HepG2 (cell line): ENCODE data around the gene RAP2A. TPM values are rescaled to one million over a fixed set of nuclear protein-coding genes. Genes with fewer than 3 reads are reported as not detected.

ENCODE experiments used
- AGO1 ChIP-seq: fragments of 200-400 bp; formaldehyde crosslinking; IDR thresholded peaks from 2 replicates; pipeline ENCODE4 v1.6.1; 2017; ENCODE audit warnings: mild to moderate bottlenecking, low read depth, low read length, moderate library complexity; ENCODE audit not compliant: poor library complexity, severe bottlenecking
- CBX5 ChIP-seq: sonication (generic); formaldehyde crosslinking; IDR thresholded peaks from 2 replicates; pipeline ENCODE4 v1.4.0; 2020; ENCODE audit warnings: missing genetic modification reagents, borderline replicate concordance
- CHCHD3 ChIP-seq: sonication (generic); formaldehyde crosslinking; IDR thresholded peaks from 2 replicates; pipeline ENCODE4 v1.8.0; 2022; ENCODE audit warnings: mild to moderate bottlenecking, missing genetic modification reagents, moderate library complexity
- GTF3A ChIP-seq: sonication (generic); formaldehyde crosslinking; conservative IDR thresholded peaks from 2 replicates; pipeline ENCODE4 v1.4.0; 2020; ENCODE audit warnings: mild to moderate bottlenecking, missing genetic modification reagents
- KAT7 ChIP-seq: IDR thresholded peaks from 2 replicates; pipeline ENCODE4 v1.6.1; 2018; ENCODE audit warnings: borderline replicate concordance, missing compliant biosample characterization
- MTF1 ChIP-seq: sonication (generic); formaldehyde crosslinking; IDR thresholded peaks from 2 replicates; pipeline ENCODE4 v1.5.0; 2020; ENCODE audit warnings: missing genetic modification reagents
- NPAS2 ChIP-seq: sonication (generic); formaldehyde crosslinking; IDR thresholded peaks from 2 replicates; pipeline ENCODE4 v1.8.0; 2022; ENCODE audit warnings: mild to moderate bottlenecking, missing genetic modification reagents, borderline replicate concordance
- ONECUT2 ChIP-seq: sonication (generic); formaldehyde crosslinking; IDR thresholded peaks from 2 replicates; pipeline ENCODE4 v1.4.0; 2020; ENCODE audit warnings: missing genetic modification reagents
- PLRG1 ChIP-seq: fragments of 450-650 bp; conservative IDR thresholded peaks from 2 replicates; pipeline ENCODE4 v1.6.1; 2016
- RFXAP ChIP-seq: sonication (generic); formaldehyde crosslinking; IDR thresholded peaks from 2 replicates; pipeline ENCODE4 v1.4.0; 2020; ENCODE audit warnings: missing genetic modification reagents, borderline replicate concordance
- U2AF2 ChIP-seq: fragments of 200-400 bp; formaldehyde crosslinking; IDR thresholded peaks from 2 replicates; pipeline ENCODE4 v1.6.1; 2017; ENCODE audit warnings: low read depth, mild to moderate bottlenecking, low read length
- ZNF263 ChIP-seq: sonication (generic); formaldehyde crosslinking; IDR thresholded peaks from 2 replicates; pipeline ENCODE4 v1.4.0; 2020; ENCODE audit warnings: missing genetic modification reagents
- ZNF264 ChIP-seq: sonication (generic); formaldehyde crosslinking; IDR thresholded peaks from 2 replicates; pipeline ENCODE4 v1.4.0; 2020; ENCODE audit warnings: missing genetic modification reagents
- ZNF33B ChIP-seq: sonication (generic); formaldehyde crosslinking; IDR thresholded peaks from 2 replicates; pipeline ENCODE4 v1.5.1; 2020; ENCODE audit warnings: mild to moderate bottlenecking, missing genetic modification reagents
- ZNF343 ChIP-seq: sonication (generic); formaldehyde crosslinking; IDR thresholded peaks from 2 replicates; pipeline ENCODE4 v1.4.0; 2020; ENCODE audit warnings: mild to moderate bottlenecking, missing genetic modification reagents
- ZNF382 ChIP-seq: sonication (generic); formaldehyde crosslinking; IDR thresholded peaks from 2 replicates; pipeline ENCODE4 v1.5.0; 2020; ENCODE audit warnings: missing genetic modification reagents, mild to moderate bottlenecking, borderline replicate concordance
- ZNF703 ChIP-seq: sonication (generic); formaldehyde crosslinking; IDR thresholded peaks from 2 replicates; pipeline ENCODE4 v1.5.1; 2020; ENCODE audit warnings: missing genetic modification reagents, mild to moderate bottlenecking, moderate library complexity, borderline replicate concordance
- polyA plus RNA-seq, 8 experiments: library from polyadenylated mRNA; depleted of rRNA in 3 of 8; stranded (reverse) in 7 of 8; unstranded in 1 of 8; fragments of >200 nt; fragmentation: Illumina TruSeq in 4 of 8; extraction: Trizol in 4 of 8; gene quantifications; 2 replicates each; pipeline versions ENCODE4 v1.2.1 to v1.2.3, GENCODE V29; 2011 to 2016; ENCODE audit warnings: low read depth in 4 of 8, missing spikeins in 1 of 8, mixed read lengths in 1 of 8; ENCODE audit not compliant: insufficient read depth in 1 of 8
- total RNA-seq, 5 experiments: library from RNA; depleted of rRNA; stranded (reverse); fragments of >200 nt; fragmentation: Illumina TruSeq; extraction: Trizol; gene quantifications; 2 replicates each; pipeline ENCODE4 v1.2.3, GENCODE V29; 2016; ENCODE audit warnings: low read depth in 1 of 5
- TF ChIP-seq, protein P1 (sequence below): sonication (generic); formaldehyde crosslinking; IDR thresholded peaks from 2 replicates; pipeline ENCODE4 v1.5.1; 2020; ENCODE audit warnings: mild to moderate bottlenecking, missing genetic modification reagents, borderline replicate concordance
- TF ChIP-seq, protein P2 (sequence below): sonication (generic); formaldehyde crosslinking; IDR thresholded peaks from 2 replicates; pipeline ENCODE4 v1.5.0; 2020; ENCODE audit warnings: missing genetic modification reagents
- TF ChIP-seq, protein P3 (sequence below): IDR thresholded peaks from 2 replicates; pipeline ENCODE4 v1.6.1; 2012; ENCODE audit warnings: low read length, improper control_type of control experiment

The RAP2A gene
- total and polyA plus RNA-seq, 2 of the 13 experiments (the other 11 are each of a cell fraction or from before 2014, with no cell fraction given) = 9.9 to 23.1 TPM

DNA sequence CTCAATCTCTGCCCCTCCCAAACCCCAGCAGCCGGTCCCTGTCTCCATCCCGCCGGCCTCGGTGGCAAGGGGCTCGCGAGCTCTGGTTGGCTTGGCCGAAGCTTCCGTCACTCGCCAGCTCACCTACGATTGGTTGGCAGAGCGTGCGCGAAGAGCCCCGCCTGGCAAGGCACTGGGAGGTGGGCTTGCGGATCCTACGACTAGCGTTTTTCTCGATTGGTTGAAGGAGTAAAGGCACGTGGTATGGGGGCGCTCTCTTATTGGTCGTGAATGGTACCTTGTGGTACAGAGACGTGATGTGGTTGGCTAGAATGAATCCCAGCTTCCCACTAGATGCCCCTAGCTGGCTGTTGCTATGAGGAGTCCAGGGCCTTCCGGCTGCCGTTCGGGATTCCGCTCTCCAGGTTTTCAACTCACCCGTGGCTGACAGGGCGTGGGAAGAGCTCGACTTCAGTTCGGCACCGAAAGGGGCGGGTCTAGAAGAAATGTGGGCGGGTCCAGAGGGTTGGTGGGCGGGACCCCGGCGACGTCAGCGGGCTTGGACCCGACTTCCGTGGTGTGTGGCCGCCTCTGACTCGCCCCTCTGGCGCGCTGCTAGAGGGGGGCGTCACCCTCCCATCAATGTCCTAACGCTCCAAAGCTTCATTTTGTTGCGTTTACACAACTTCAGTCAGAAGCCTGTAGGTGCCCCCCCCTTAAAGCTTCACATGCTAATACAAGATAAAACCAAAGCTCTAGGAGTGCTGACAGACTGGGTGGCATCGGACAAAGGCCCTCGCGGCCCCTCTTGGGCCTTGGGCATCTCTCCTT lies 847 bp upstream of the RAP2A start (continued):
- TF ChIP-seq ZNF33B (CRISPR knock-in tag) (no peak; the same call in 1 of the 2 replicates), KAT7 (CRISPR knock-in tag) (no peak), NPAS2 (no peak), AGO1 (no peak), MTF1 (no peak), ONECUT2 (CRISPR knock-in tag) (no peak), ZNF343 (CRISPR knock-in tag) (peak; percentile 82; the same call in 1 of the 2 replicates), ZNF382 (no peak), ZNF703 (peak; percentile 69; the same call in 1 of the 2 replicates), ZNF263 (CRISPR knock-in tag) (no peak), U2AF2 (no peak), PLRG1 (no peak), ZNF264 (CRISPR knock-in tag) (no peak), CBX5 (CRISPR knock-in tag) (no peak), CHCHD3 (CRISPR knock-in tag) (no peak), GTF3A (CRISPR knock-in tag) (0 out of 2 replicates have a peak, but pooled peaks have one; percentile 40), RFXAP (CRISPR knock-in tag) (peak; percentile 100)
- TF ChIP-seq, protein P1, sequence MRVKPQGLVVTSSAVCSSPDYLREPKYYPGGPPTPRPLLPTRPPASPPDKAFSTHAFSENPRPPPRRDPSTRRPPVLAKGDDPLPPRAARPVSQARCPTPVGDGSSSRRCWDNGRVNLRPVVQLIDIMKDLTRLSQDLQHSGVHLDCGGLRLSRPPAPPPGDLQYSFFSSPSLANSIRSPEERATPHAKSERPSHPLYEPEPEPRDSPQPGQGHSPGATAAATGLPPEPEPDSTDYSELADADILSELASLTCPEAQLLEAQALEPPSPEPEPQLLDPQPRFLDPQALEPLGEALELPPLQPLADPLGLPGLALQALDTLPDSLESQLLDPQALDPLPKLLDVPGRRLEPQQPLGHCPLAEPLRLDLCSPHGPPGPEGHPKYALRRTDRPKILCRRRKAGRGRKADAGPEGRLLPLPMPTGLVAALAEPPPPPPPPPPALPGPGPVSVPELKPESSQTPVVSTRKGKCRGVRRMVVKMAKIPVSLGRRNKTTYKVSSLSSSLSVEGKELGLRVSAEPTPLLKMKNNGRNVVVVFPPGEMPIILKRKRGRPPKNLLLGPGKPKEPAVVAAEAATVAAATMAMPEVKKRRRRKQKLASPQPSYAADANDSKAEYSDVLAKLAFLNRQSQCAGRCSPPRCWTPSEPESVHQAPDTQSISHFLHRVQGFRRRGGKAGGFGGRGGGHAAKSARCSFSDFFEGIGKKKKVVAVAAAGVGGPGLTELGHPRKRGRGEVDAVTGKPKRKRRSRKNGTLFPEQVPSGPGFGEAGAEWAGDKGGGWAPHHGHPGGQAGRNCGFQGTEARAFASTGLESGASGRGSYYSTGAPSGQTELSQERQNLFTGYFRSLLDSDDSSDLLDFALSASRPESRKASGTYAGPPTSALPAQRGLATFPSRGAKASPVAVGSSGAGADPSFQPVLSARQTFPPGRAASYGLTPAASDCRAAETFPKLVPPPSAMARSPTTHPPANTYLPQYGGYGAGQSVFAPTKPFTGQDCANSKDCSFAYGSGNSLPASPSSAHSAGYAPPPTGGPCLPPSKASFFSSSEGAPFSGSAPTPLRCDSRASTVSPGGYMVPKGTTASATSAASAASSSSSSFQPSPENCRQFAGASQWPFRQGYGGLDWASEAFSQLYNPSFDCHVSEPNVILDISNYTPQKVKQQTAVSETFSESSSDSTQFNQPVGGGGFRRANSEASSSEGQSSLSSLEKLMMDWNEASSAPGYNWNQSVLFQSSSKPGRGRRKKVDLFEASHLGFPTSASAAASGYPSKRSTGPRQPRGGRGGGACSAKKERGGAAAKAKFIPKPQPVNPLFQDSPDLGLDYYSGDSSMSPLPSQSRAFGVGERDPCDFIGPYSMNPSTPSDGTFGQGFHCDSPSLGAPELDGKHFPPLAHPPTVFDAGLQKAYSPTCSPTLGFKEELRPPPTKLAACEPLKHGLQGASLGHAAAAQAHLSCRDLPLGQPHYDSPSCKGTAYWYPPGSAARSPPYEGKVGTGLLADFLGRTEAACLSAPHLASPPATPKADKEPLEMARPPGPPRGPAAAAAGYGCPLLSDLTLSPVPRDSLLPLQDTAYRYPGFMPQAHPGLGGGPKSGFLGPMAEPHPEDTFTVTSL (CRISPR knock-in tag) = peak; percentile 38; the same call in 1 of the 2 replicates
- TF ChIP-seq, protein P2, sequence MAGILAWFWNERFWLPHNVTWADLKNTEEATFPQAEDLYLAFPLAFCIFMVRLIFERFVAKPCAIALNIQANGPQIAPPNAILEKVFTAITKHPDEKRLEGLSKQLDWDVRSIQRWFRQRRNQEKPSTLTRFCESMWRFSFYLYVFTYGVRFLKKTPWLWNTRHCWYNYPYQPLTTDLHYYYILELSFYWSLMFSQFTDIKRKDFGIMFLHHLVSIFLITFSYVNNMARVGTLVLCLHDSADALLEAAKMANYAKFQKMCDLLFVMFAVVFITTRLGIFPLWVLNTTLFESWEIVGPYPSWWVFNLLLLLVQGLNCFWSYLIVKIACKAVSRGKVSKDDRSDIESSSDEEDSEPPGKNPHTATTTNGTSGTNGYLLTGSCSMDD (CRISPR knock-in tag) = no peak
- TF ChIP-seq, protein P3, sequence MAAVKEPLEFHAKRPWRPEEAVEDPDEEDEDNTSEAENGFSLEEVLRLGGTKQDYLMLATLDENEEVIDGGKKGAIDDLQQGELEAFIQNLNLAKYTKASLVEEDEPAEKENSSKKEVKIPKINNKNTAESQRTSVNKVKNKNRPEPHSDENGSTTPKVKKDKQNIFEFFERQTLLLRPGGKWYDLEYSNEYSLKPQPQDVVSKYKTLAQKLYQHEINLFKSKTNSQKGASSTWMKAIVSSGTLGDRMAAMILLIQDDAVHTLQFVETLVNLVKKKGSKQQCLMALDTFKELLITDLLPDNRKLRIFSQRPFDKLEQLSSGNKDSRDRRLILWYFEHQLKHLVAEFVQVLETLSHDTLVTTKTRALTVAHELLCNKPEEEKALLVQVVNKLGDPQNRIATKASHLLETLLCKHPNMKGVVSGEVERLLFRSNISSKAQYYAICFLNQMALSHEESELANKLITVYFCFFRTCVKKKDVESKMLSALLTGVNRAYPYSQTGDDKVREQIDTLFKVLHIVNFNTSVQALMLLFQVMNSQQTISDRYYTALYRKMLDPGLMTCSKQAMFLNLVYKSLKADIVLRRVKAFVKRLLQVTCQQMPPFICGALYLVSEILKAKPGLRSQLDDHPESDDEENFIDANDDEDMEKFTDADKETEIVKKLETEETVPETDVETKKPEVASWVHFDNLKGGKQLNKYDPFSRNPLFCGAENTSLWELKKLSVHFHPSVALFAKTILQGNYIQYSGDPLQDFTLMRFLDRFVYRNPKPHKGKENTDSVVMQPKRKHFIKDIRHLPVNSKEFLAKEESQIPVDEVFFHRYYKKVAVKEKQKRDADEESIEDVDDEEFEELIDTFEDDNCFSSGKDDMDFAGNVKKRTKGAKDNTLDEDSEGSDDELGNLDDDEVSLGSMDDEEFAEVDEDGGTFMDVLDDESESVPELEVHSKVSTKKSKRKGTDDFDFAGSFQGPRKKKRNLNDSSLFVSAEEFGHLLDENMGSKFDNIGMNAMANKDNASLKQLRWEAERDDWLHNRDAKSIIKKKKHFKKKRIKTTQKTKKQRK = no peak
